NCI-H2227 (cell line): Measurements from ENCODE around the gene RPL13.
"Not testable (repeated sequence)": the region's sequence is repeated elsewhere in the genome, so short reads cannot be mapped to it uniquely, and the experiment has no call there.

Experiments
- DNase-seq: peaks from one replicate; lab custom pipeline; 2025; ENCODE audit not compliant: unreplicated experiment; lab: John Stamatoyannopoulos, UW

The RPL13 gene

GRCh38 chr16:89562939-89563338, 2.5 kb downstream of the RPL13 start:
- no peak for DNase-seq

DNA sequence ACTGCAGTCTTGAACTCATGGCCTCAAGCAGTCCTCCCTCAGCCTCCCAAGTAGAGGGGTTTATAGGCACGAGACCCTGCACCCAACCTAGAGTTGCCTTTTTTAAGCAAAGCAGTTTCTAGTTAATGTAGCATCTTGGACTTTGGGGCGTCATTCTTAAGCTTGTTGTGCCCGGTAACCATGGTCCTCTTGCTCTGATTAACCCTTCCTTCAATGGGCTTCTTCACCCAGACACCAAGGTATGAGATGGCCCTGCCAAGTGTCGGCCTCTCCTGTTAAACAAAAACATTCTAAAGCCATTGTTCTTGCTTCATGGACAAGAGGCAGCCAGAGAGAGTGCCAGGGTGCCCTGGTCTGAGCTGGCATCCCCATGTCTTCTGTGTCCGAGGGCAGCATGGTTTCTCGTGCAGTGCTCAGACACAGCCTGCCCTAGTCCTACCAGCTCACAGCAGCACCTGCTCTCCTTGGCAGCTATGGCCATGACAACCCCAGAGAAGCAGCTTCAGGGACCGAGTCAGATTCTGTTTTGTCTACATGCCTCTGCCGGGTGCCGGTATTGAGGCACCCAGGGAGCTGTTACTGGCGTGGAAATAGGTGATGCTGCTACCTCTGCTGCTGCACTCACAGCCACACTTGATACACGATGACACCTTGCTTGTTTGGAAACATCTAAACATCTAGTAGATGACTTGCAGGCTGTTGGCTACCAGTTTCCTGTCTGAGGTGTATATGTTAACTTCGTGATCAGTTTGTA, 3.3 kb downstream of the RPL13 start:
- no peak for DNase-seq

DNA sequence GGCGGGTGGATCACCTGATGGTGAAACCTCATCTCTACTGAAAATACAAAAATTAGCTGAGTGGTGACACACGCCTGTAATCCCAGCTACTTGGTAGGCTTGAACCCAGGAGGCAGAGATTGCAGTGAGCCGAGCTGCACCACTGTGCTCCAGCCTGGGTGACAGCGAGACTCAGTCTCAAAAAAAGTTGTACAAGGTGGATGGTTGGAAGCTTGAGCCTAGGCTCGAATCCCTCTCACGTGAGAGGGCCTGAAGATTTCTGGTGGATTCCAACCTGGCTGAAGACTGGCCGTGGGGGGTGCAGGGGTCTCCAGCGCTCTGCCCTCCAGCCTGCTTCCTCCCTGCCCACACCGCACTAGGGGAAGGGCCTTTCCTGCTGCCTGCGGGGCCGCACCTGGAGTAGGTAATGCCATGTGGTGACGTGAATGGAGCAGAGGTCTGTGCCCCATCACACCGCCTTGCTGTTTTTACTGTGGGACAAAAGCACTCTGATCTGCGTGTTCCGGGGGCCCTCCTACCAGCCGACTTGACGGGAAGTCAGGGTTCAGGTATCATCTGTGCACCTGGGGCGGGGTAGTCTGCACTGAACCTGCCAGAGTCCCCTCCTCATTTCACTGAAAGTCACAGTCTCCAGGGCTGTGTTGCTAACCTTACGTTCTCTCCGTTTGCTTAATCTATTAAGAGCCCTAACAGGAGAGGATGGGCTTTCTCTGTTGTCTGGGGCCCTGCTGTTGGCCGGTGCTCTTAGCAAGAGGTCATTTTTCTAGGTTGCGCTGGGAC, 4.2 kb downstream of the RPL13 start:
- DNase-seq, result no peak

DNA sequence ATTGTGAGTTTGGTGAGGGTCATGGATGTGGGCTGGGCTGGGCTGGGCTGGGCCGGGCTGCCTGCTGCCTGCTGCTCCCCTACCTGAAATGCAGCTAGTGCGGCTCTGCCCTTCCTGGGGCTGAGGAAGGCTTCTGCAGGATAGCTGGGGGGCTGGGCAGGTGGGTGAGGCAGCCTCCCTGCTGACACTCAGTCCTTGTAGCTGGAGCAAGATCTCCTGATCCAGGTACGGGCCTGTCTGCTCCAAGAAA, 4.7 kb downstream of the RPL13 start:
- DNase-seq, result no peak

DNA sequence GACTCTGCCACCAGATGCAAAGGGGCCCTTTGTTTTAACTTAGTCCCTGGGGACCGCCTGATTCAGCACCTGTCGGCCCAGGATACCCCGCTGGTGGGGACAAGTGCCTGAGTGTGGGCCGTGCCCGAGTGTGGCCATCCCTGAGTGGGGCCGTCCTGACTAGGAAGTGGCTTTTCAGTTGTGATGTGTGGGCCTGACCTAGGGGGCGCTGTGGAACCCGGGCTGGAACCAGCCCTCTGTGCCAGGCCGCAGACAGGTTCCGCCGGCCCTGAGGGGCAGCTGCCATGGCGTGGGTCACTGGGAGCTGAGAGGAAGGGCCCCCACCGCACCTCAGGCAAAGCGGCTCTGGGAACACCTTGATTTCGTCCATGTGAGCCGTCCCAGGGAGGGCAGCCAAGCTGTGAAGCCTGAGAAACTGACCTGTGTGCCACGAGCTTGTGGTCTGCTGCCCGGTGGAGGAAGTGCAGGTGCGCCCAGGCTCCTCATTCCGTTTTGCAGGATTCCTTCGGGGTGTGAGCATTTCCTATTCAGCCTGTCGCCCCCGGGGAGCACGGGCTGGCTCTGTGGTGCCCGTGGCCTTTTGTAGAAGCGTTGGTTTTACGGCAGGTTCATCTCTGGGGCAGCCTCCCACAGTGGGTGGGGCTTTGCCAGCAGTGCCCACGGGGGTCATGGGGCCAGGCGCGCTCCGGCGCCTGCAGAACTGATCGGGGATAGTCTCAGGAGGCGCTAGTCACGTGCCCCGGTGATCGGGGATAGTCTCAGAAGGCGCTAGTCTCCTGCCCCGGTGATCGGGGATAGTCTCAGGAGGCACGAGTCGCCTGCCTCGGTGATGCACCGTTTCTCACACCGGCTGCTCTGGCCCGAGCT, 5.3 kb downstream of the RPL13 start:
- peak; percentile 48 for DNase-seq

GRCh38 chr16:89567656-89568594, 7.4 kb downstream of the RPL13 start:
- no peak for DNase-seq

DNA sequence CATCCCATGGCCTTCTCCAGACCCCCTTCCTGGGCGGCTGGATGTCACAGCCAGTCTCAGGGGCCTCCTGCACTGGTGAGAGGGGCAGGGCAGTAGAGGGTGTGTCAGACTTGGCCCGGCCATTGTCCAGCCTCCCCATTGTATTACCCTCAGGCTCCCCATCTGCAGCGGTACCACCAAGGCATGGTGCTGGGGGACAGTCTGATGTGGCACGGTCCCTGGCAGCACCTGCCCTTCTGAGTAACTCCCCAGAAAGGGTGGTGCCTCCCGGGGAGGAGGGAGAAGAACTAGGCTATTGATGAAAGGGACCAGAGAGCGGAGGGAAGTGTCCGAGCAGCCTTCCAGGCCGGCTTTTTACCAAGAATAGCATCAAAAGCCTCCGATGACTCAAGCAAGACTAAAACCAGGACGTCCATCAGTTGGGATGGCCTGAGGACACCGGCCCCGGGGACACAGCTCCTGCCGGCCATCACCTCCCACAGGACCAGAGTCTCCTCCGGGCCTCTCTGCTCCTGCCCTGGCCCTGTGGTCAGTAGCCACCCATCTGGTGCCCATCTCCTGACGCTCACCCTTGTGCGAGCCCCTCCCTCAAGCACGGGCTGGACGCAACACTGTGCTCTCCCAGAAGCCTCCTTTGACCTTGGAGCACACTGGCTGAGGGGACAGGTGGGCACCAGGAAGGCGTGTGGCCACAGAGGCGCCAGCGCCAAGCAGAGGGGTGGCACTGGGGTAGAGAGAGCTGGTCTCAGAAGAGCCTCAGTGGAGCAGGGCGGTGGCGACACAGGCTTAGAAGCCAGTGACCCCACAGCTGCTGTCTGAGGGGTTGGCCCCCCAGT, 9.2 kb downstream of the RPL13 start:
- no peak for DNase-seq

- DNase-seq, result no peak
Measured at GRCh38 chr16:89570342-89570923, 10.0 kb downstream of the RPL13 start.

DNA sequence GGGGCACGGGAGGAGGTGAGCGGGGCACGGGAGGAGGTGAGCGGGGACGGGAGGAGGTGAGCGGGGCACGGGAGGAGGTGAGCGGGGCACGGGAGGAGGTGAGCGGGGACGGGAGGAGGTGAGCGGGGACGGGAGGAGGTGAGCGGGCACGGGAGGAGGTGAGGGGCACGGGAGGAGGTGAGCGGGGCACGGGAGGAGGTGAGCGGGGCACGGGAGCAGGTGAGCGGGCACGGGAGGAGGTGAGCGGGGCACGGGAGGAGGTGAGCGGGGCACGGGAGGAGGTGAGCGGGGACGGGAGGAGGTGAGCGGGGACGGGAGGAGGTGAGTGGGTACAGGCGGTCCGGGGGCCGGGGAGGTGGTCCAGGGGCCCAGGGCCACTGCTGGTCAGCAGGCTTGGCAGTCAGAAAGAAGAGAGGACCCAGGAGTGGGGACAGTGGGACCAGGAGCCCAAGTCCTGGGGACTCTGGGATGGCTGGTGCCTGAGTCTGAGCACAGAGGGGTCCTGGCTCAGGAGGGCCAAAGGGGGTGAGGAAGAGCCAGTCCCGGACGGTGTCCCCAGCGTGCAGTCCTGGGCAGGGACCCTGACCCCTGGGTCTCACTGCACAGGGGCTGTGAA, 10.6 kb downstream of the RPL13 start:
- not testable (repeated sequence) for DNase-seq

- no peak for DNase-seq
Measured at GRCh38 chr16:89571636-89572035, 11.2 kb downstream of the RPL13 start.

GRCh38 chr16:89572073-89572484, 11.6 kb downstream of the RPL13 start:
- DNase-seq, result no peak

GRCh38 chr16:89572485-89573205, 12.2 kb downstream of the RPL13 start:
- no peak for DNase-seq

- DNase-seq, result no peak
Measured at GRCh38 chr16:89573826-89574680, 13.6 kb downstream of the RPL13 start.

DNA sequence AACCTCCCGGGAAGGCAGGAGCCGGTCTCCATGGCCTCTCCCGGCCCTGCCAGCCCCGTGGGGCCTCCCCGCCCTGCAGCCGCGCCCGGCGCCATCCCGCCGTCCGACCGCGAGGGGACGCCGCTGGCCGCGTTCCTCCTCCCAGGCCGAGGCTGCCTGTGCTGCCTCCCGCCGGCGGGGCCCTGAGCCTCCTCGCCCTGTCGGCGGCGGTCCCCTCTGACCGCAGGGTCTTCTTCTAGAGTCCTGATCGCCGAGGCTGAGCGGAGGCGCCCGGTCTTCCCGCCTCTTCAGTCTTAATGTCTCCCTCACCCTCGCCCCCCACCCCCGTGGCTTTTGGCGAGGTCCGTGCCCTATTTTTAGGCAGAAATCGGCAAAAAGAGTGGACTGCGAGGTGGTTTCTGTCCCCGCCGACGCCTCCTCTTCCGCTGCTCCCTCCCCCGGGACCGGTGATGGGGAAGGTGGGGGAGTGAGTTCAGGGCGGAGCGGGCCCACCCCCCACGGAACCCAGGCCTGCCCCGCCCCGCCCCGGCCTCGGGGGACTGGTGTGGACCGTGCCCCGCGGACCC, 14.3 kb downstream of the RPL13 start:
- peak; percentile 76 for DNase-seq

GRCh38 chr16:89575247-89576152, 15.0 kb downstream of the RPL13 start, which contains the start of gene CPNE7:
CPNE7 (plus strand) TSS chr16:89575758; CDS start chr16:89575898, 140 bp downstream.
- DNase-seq, result peak; percentile 37
